ENCODE data around the gene HNRNPA2B1. TPM values are rescaled to one million over a fixed set of nuclear protein-coding genes. Genes with fewer than 3 reads are reported as not detected.

Gene HNRNPA2B1
- total RNA-seq, 1 donor from 2014 or later, result 723 TPM

DNA sequence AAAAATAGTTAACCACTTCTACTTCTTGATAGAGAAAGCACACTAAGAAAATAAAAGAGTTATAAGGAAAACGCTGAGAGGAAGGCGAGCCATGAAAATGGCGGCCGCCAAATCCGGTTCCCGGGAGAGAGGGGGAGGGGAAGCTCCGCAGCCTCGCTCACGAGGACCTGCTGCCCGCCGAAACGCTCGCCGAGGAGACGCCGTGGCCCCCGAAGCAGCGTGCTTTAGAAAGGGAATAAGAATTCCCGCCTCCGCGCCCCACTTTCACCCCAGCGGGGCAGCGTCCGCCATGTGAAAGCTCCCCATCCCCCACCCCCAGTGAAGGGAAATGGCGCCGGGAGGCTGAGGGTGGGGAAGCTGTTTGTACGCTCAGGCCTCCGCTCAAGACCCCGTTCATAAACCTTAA, 505 bp downstream of the HNRNPA2B1 start:
- H3K4me1 Mint-ChIP-seq, result peaks cover 48% of the 10 kb centered on the region
- TF ChIP-seq, protein P1, sequence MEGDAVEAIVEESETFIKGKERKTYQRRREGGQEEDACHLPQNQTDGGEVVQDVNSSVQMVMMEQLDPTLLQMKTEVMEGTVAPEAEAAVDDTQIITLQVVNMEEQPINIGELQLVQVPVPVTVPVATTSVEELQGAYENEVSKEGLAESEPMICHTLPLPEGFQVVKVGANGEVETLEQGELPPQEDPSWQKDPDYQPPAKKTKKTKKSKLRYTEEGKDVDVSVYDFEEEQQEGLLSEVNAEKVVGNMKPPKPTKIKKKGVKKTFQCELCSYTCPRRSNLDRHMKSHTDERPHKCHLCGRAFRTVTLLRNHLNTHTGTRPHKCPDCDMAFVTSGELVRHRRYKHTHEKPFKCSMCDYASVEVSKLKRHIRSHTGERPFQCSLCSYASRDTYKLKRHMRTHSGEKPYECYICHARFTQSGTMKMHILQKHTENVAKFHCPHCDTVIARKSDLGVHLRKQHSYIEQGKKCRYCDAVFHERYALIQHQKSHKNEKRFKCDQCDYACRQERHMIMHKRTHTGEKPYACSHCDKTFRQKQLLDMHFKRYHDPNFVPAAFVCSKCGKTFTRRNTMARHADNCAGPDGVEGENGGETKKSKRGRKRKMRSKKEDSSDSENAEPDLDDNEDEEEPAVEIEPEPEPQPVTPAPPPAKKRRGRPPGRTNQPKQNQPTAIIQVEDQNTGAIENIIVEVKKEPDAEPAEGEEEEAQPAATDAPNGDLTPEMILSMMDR (IDR thresholded peaks at IDR 0.05; ENCODE audit: unreplicated experiment), result no peak
- peaks cover 25% of the 10 kb centered on the region for H3K36me3 Mint-ChIP-seq
- H3K4me3 Mint-ChIP-seq, result peak overlapping the region; percentile 99
- DNase-seq (ENCODE audit: low spot score in 2 of 2, unreplicated experiment in 2 of 2), result peak; percentile 46 to 75
- H3K9me3 Mint-ChIP-seq, result no peaks in the 10 kb centered on the region
- H3K27me3 Mint-ChIP-seq (ENCODE audit: low read depth), result no peaks in the 10 kb centered on the region
- peak overlapping the region; percentile 100 for H3K27ac Mint-ChIP-seq

DNA sequence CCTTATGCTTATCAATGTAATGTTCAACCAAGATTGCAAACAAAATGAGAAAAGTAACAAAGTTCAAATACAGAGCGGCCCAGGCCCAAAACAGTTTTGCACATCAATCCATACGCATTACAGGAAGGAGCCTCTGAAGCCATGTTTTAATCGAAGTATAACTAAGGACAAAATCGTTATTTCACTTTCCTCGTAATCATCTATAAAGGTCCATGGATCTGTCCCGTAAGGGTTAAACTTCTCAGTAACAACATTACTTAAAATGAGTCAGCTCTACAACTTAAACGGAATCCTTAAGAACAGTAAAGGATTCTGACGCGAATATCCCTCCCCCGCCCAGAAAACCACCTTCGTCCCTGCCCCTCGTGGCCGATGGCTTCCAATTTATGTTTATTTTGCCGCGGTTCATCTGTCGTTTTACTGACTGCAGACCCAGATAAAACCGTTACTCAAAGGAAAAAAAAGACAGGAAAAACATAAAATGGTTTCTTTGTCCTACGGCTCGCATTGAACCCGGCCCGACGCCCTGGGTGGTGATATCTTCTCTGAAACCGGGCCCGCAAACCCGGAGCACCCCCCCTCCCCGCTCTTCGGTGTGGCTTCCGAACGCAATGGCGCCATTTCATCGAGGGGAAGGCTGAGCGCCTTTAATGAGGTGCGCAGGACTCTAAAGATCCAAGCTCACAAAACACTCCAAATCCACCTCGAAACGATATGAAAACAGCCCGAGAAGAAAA, 1.1 kb downstream of the HNRNPA2B1 start:
- no peaks in the 10 kb centered on the region for H3K9me3 Mint-ChIP-seq

DNA sequence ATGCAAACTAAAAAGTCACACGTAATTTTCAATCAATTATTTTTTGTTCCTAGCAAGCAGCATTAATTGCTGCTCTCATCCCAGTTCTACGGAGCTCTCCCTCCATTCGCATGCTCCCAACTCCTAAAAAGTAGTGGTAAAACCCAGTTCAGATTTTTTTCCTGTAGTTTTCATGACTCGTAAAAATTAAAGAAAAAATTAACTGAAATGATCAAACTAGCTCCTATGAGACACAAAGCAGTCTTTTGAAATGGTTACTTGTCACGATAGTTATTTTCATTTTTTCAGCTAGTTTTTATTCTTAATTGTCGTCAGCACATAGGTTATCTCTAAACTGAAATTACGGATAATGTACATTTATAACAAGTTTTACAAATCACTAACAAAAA, 1.8 kb downstream of the HNRNPA2B1 start:
- TF ChIP-seq, protein P1 (IDR thresholded peaks at IDR 0.05; ENCODE audit: unreplicated experiment), result no peak
- H3K4me1 Mint-ChIP-seq, result peaks cover 46% of the 10 kb centered on the region
- H3K27ac Mint-ChIP-seq, result peak overlapping the region; percentile 100
- DNase-seq (ENCODE audit: low spot score in 2 of 2, unreplicated experiment in 2 of 2), result no peak
- H3K36me3 Mint-ChIP-seq, result peaks cover 33% of the 10 kb centered on the region
- H3K9me3 Mint-ChIP-seq, result no peaks in the 10 kb centered on the region
- H3K27me3 Mint-ChIP-seq (ENCODE audit: low read depth), result no peaks in the 10 kb centered on the region
- peak overlapping the region; percentile 99 for H3K4me3 Mint-ChIP-seq

More for the DNA sequence above, 1.1 kb downstream of the HNRNPA2B1 start:
- Mint-ChIP-seq H3K27ac (peak overlapping the region; percentile 100), H3K4me3 (peak overlapping the region; percentile 99), H3K36me3 (peaks cover 27% of the 10 kb centered on the region), H3K4me1 (peaks cover 46% of the 10 kb centered on the region), H3K27me3 (ENCODE audit: low read depth) (no peaks in the 10 kb centered on the region)
- peak; percentile 27 to 54 for DNase-seq (ENCODE audit: low spot score in 2 of 2, unreplicated experiment in 2 of 2)
- TF ChIP-seq, protein P1 (IDR thresholded peaks at IDR 0.05; ENCODE audit: unreplicated experiment), result no peak

DNA sequence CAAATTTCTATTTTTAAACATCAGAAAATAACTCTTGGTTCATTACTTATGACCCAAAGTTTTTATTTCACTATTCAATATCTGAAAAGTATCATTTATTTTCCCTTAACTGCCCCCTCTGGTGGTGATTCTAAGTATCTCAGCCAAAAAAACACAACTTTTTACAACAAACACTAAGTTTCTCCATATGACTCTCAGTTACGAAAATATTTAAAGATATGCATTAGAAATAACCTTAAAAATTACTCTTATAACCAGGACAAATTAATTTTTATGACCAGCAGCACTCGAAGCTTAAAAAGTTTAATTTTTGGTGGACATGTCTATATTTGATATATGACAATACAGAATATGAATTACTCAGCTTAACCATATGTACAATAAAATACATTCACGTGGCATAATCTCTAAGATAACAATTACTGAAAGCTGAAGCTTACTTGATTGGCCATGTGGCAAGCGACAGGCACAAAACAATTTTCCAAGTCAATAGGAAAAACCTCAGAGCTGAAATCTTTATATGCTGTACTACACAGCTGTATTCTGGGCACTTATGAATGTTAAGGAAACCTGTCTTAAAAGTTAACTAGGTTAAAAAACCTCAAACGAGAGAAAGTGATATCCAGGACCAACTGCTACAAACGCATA, 2.3 kb downstream of the HNRNPA2B1 start:
- Mint-ChIP-seq H3K4me1 (peaks cover 45% of the 10 kb centered on the region), H3K27ac (peak overlapping the region; percentile 100)

DNA sequence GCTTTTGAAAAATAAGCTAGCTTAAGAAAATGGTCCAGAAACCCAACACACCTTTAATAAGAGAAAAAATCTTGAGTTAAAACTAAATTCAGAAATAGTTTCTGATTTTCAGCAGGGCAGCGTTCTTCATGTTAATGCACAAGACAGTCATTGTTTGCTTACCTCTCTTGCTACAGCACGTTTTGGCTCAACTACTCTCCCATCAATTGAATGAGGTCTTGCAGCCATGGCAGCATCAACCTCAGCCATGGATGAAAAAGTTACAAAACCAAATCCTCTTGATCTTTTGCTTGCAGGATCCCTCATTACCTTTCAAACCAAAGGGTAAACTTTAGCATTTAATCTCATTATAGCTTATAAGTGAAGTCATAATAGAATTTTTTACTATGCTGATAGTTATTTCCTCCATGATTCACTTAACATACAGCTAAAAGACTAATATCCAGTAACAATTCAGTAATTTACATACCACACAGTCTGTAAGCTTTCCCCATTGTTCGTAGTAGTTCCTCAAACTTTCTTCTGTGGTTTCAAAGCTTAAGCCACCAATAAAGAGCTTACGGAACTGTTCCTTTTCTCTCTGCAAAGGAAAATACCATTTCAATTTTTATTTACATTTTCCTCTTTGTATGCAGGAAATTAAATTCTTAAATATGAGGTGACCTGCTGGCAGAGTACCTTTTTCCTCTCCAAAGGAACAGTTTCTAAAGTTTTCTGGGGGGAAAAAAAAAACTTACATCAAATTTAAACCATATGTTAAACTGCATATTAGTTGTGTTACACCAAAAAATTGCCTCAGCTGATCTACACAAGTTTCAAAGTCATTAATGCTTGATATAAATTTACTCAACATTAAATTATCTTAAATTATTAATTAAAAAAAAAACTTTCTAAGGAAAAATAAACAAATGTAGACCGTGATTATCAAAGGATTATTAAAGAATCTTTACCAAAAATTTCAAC, 3.1 kb downstream of the HNRNPA2B1 start:
- Mint-ChIP-seq H3K27ac (peak overlapping the region; percentile 84), H3K4me1 (peaks cover 48% of the 10 kb centered on the region), H3K36me3 (peaks cover 45% of the 10 kb centered on the region), H3K4me3 (peak overlapping the region; percentile 99), H3K9me3 (no peaks in the 10 kb centered on the region), H3K27me3 (ENCODE audit: low read depth) (no peaks in the 10 kb centered on the region)
- DNase-seq (ENCODE audit: low spot score in 2 of 2, unreplicated experiment in 2 of 2), result no peak
- TF ChIP-seq, protein P1 (IDR thresholded peaks at IDR 0.05; ENCODE audit: unreplicated experiment), result no peak

More for the DNA sequence above, 2.3 kb downstream of the HNRNPA2B1 start:
- TF ChIP-seq, protein P1 (IDR thresholded peaks at IDR 0.05; ENCODE audit: unreplicated experiment), result peak; percentile 98
- Mint-ChIP-seq H3K27me3 (ENCODE audit: low read depth) (no peaks in the 10 kb centered on the region), H3K4me3 (peak overlapping the region; percentile 99), H3K9me3 (no peaks in the 10 kb centered on the region), H3K36me3 (peaks cover 38% of the 10 kb centered on the region)
- DNase-seq (ENCODE audit: low spot score in 2 of 2, unreplicated experiment in 2 of 2), result no peak

Data from mesothelial cell of epicardium (in vitro differentiated cells).